Measurements from ENCODE around the gene TEF. TPM values are rescaled to one million over a fixed set of nuclear protein-coding genes. Genes with fewer than 3 reads are reported as not detected.

The TEF gene
- total RNA-seq: 4.1 and 9.4 TPM in 2 replicates

GRCh38 chr22:41381329-41382097 lies at the start of gene TEF:
Gene TEF, plus strand, starts transcription at chr22:41381942. Its CDS starts 103 bp downstream, at chr22:41382045.

GRCh38 chr22:41446639-41447434 lies 65.1 kb downstream of the TEF start, which contains the start of gene TOB2:
Gene TOB2, minus strand, starts transcription at chr22:41446801. Its CDS starts 9,456 bp downstream, at chr22:41437345.

Other genes with a start within 250 kb of the TEF start
- 8.7 and 14.0 TPM in 2 replicates for gene L3MBTL2, start 176.6 kb upstream of the TEF start, total RNA-seq
- 1.4 and 3.8 TPM in 2 replicates for gene CHADL, start 141.0 kb upstream of the TEF start, total RNA-seq
- gene RANGAP1, start 95.8 kb upstream of the TEF start, total RNA-seq: 56.9 and 73.5 TPM in 2 replicates
- gene ZC3H7B, start 80.4 kb upstream of the TEF start, total RNA-seq: 19.4 and 32.3 TPM in 2 replicates
- gene TOB2, start 64.9 kb downstream of the TEF start, total RNA-seq: 9.2 and 12.1 TPM in 2 replicates
- gene PHF5A, start 86.8 kb downstream of the TEF start, total RNA-seq: 61.0 and 61.2 TPM in 2 replicates
- gene ACO2, start 87.2 kb downstream of the TEF start, total RNA-seq: 64.3 and 66.7 TPM in 2 replicates
- 13.2 and 16.4 TPM in 2 replicates for gene POLR3H, start 162.5 kb downstream of the TEF start, total RNA-seq
- gene CSDC2, start 179.1 kb downstream of the TEF start, total RNA-seq: under 0.01 TPM in 1 of 2 replicates, not detected in the other
- gene PMM1, start 207.9 kb downstream of the TEF start, total RNA-seq: 7.7 and 11.7 TPM in 2 replicates
- gene DESI1, start 239.1 kb downstream of the TEF start, total RNA-seq: 19.6 and 20.0 TPM in 2 replicates
- gene XRCC6, start 239.4 kb downstream of the TEF start, total RNA-seq: 292 and 296 TPM in 2 replicates

All from tracheal epithelial cell (primary cell).